HPDE6-E6E7 (cell line): Measurements from ENCODE around the gene CDK5RAP2.
"Not testable (repeated sequence)": the region's sequence is repeated elsewhere in the genome, so short reads cannot be mapped to it uniquely, and the experiment has no call there.

ENCODE experiments used
- DNase-seq: peaks from one replicate; pipeline ENCODE4 v3.0.0; 2011; ENCODE audit warnings: missing footprints; ENCODE audit errors: extremely low spot score

The CDK5RAP2 gene

GRCh38 chr9:120592210-120592609, 12.2 kb upstream of the CDK5RAP2 start:
- no peak for DNase-seq

- no peak for DNase-seq
These were observed 7.4 kb upstream of the CDK5RAP2 start for GRCh38 chr9:120587328-120587727.

- no peak for DNase-seq
These were observed 4.0 kb upstream of the CDK5RAP2 start for GRCh38 chr9:120583958-120584369.

- peak; percentile 32 for DNase-seq
These were observed 572 bp downstream of the CDK5RAP2 start for GRCh38 chr9:120579139-120580050.

DNA sequence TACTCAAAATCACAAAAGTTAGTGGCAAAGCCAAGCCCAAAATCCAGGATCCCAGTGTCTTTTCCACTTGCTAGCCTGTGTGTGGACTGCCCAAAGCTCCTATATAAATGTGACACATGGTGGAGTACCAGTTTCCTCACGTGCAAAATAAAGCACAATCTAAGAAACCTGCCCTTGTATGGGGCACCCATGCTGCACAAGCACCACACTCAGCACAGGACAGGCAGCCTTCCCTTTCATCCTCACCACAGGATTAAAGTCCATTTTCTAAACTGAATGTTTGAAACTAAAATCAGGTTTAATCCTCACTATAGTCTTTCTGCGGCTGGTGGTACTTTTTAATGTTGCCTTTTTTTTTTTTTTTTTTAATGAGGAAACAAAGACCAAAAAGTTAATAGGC, 5.5 kb downstream of the CDK5RAP2 start:
- no peak for DNase-seq

DNA sequence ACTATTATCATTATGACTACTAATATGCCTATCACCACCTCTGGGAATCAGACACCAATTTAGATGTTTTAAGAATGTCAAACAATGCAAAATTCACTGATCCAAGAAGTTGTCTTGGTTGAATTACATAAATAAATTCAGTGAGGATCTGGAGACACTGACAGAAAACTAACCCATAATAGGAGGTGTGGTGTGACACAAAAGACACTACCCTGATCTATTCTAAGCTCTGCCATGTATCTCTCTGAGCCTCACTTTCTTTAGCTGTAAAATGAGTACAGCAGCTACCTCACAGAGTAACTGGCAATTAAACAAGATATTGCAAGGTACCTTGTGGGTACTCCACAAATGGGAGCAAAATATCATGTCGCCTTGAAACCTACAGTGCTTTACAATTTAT, 7.5 kb downstream of the CDK5RAP2 start:
- DNase-seq = no peak

- DNase-seq = no peak
These were observed 8.3 kb downstream of the CDK5RAP2 start for GRCh38 chr9:120571443-120572257.

DNA sequence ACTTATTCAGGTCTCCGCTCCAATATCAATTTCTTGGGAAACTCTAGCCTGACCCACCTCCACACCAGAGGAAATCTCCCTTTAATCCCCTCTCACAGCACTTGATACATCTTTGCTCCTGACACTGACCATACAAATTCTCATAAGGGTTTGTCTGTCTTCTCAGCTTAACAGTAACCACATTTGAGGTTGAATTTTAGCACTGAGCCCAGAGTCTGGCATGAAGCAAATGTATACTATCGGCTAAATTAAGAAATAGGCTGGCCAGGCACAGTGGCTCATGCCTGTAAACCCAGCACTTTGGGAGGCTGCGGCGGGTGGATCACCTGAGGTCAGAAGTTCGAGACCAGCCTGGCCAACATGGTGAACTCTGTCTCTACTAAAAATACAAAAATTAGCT, 9.7 kb downstream of the CDK5RAP2 start:
- DNase-seq = no peak

- DNase-seq = no peak
These were observed 10.4 kb downstream of the CDK5RAP2 start for GRCh38 chr9:120569556-120569955.

GRCh38 chr9:120568816-120569215, 11.2 kb downstream of the CDK5RAP2 start:
- DNase-seq = no peak

- no peak for DNase-seq
These were observed 12.1 kb downstream of the CDK5RAP2 start for GRCh38 chr9:120567874-120568273.

DNA sequence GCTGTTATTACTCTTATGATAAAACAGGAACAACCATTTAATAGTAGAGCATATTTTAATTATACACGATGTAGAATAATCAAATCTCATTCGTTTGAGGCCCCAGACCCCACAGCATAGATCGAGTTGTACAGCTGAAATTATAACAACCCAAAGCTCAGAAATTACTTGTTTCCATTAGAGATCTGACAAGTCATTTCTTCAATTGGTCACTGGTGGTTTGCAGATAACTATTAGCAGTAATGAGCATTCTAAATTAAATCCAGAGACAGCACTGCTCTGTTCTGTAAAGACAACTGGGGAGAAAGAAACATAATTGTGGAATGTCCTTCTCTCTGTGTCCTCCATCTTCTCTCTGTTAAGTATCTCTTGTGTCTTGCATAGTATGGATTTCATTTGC, 12.9 kb downstream of the CDK5RAP2 start:
- no peak for DNase-seq

- DNase-seq = no peak
These were observed 15.4 kb downstream of the CDK5RAP2 start for GRCh38 chr9:120564589-120564988.

GRCh38 chr9:120562861-120563443, 17.0 kb downstream of the CDK5RAP2 start:
- DNase-seq = no peak

DNA sequence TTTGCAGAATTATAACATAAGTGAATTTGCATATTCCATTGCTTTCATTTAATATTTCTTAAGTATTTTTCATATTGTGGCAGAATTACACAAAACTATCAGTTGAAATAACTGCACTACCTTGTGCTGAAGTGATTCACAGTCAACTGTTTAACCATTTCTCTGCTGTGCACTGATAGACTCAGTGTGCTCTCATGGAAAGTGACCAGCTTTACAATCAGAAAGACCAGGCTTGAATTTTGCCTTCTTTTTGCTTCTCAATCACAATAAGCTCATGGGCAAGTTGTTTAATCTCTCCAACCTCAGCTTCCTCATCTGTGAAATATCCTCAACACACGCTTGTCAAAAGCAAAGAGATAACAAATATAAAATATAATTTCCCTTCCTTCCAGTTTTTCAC, 18.3 kb downstream of the CDK5RAP2 start:
- no peak for DNase-seq

GRCh38 chr9:120559546-120559945, 20.4 kb downstream of the CDK5RAP2 start:
- no peak for DNase-seq

- no peak for DNase-seq
These were observed 21.5 kb downstream of the CDK5RAP2 start for GRCh38 chr9:120558454-120558853.

DNA sequence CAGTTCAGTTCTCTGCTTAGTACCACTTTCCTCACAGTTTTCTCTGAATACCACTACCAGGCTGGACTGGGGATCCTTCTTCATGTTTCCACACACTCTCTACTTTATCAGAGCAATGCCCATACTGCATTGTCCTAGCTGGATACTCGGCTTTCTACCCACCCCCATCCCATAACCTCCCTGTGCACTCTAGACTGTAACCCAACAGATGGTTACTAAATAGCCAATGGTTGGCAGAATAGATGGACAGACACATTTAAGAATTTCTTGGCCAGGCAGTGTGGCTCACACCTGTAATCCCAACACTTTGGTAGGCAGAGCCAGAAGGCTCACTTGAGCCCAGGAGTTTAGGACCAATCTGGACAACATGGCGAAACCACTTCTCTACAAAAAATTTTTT, 22.8 kb downstream of the CDK5RAP2 start:
- no peak for DNase-seq

- no peak for DNase-seq
These were observed 23.2 kb downstream of the CDK5RAP2 start for GRCh38 chr9:120556775-120557174.

- DNase-seq = no peak
These were observed 24.1 kb downstream of the CDK5RAP2 start for GRCh38 chr9:120555839-120556238.

GRCh38 chr9:120552210-120552704, 27.7 kb downstream of the CDK5RAP2 start:
- not testable (repeated sequence) for DNase-seq
